K562 (cell line): ENCODE results near the gene ISYNA1. TPM values are rescaled to one million over a fixed set of nuclear protein-coding genes. Genes with fewer than 3 reads are reported as not detected.

ENCODE experiments used
- CHCHD3 ChIP-seq: fragments of 250-450 bp; sonication (Bioruptor Pico); IDR thresholded peaks from 2 replicates; pipeline ENCODE4 v2.1.2; 2022; ENCODE audit warnings: mild to moderate bottlenecking
- E2F4 ChIP-seq: sonication (generic); formaldehyde crosslinking; IDR thresholded peaks from 2 replicates; pipeline ENCODE4 v1.8.0; 2022; ENCODE audit warnings: mild to moderate bottlenecking, low read depth, missing genetic modification reagents
- EP400 ChIP-seq: fragments of 450-650 bp; IDR thresholded peaks from 2 replicates; pipeline ENCODE4 v1.6.1; 2017; ENCODE audit warnings: antibody characterized with exemption, mild to moderate bottlenecking, moderate library complexity
- ID3 ChIP-seq, 2 experiments: fragments of 250-450 bp in 1 of 2; fragments of 450-650 bp in 1 of 2; sonication (Bioruptor Pico) in 1 of 2; IDR thresholded peaks; 2 replicates each; pipeline versions ENCODE4 v1.6.1 to v1.8.0; 2016 to 2021; ENCODE audit warnings: mild to moderate bottlenecking in 2 of 2, moderate library complexity in 2 of 2, missing compliant biosample characterization in 1 of 2, missing genetic modification characterization in 1 of 2
- KAT8 ChIP-seq: fragments of 450-650 bp; IDR thresholded peaks from 2 replicates; pipeline ENCODE4 v1.6.1; 2016; ENCODE audit warnings: low read depth, mild to moderate bottlenecking
- MEF2D ChIP-seq: conservative IDR thresholded peaks from 2 replicates; pipeline ENCODE4 v1.6.1; 2016; ENCODE audit warnings: low read depth, missing genetic modification characterization, missing compliant biosample characterization
- MYBL2 ChIP-seq, 2 experiments: fragments of 450-650 bp in 1 of 2; sonication (generic) in 1 of 2; formaldehyde crosslinking in 1 of 2; IDR thresholded peaks; 2 replicates each; pipeline versions ENCODE4 v1.6.1 to v1.8.1; 2017 to 2022; ENCODE audit warnings: borderline replicate concordance in 1 of 2, inconsistent platforms in 1 of 2, low read depth in 1 of 2, mild to moderate bottlenecking in 1 of 2, missing genetic modification reagents in 1 of 2, moderate library complexity in 1 of 2
- PHB ChIP-seq: fragments of 250-450 bp; sonication (Bioruptor Pico); IDR thresholded peaks from 2 replicates; pipeline ENCODE4 v1.5.0; 2021
- REST ChIP-seq, 2 experiments: fragments of 450-650 bp; formaldehyde crosslinking in 1 of 2; IDR thresholded peaks; 2 replicates each; pipeline versions ENCODE4 v1.4.0 to v1.6.1; 2014 to 2020; ENCODE audit warnings: mild to moderate bottlenecking in 2 of 2, borderline replicate concordance in 1 of 2, low read depth in 1 of 2
- SFPQ ChIP-seq: fragments of 200-400 bp; formaldehyde crosslinking; IDR thresholded peaks from 2 replicates; pipeline ENCODE4 v1.6.1; 2017; ENCODE audit warnings: mild to moderate bottlenecking, low read depth, low read length, moderate library complexity
- STAG1 ChIP-seq: sonication (generic); formaldehyde crosslinking; IDR thresholded peaks from 2 replicates; pipeline ENCODE4 v1.5.0; 2020; ENCODE audit warnings: missing genetic modification reagents, borderline replicate concordance
- USF2 ChIP-seq: sonication (generic); formaldehyde crosslinking; IDR thresholded peaks from 2 replicates; pipeline ENCODE4 v1.5.0; 2020; ENCODE audit warnings: missing genetic modification reagents
- ZEB2 ChIP-seq: fragments of 450-650 bp; IDR thresholded peaks from 2 replicates; pipeline ENCODE4 v1.6.1; 2016
- ZFX ChIP-seq: sonication (generic); formaldehyde crosslinking; IDR thresholded peaks from 2 replicates; pipeline ENCODE4 v1.8.0; 2022; ENCODE audit warnings: mild to moderate bottlenecking, missing genetic modification reagents, moderate library complexity
- polyA plus RNA-seq, 8 experiments: library from polyadenylated mRNA; depleted of rRNA in 4 of 8; stranded (reverse) in 5 of 8; unstranded in 3 of 8; fragments of >200 nt; fragmentation: Nextera tagmentation in 2 of 8; fragmentation: Illumina TruSeq in 1 of 8; extraction: Ambion mirVana in 2 of 8; extraction: Trizol in 1 of 8; gene quantifications; 2 replicates each; pipeline versions ENCODE4 v1.2.1 to v1.2.3, GENCODE V29; 2011 to 2014; ENCODE audit warnings: inconsistent platforms in 1 of 8, missing spikeins in 1 of 8
- total RNA-seq, 7 experiments: library from RNA; depleted of rRNA in 6 of 7; stranded (reverse); fragments of >200 nt in 6 of 7; fragmentation: Illumina TruSeq in 2 of 7; extraction: Trizol in 2 of 7; gene quantifications; 2 replicates each; pipeline versions ENCODE4 v1.2.1 to v1.2.3, GENCODE V29; 2011 to 2021; ENCODE audit warnings: low replicate concordance in 1 of 7

Gene ISYNA1
- total and polyA plus RNA-seq, 9 of the 15 experiments (the other 6 are each of a cell fraction or from before 2014, with no cell fraction given) = 21.8 to 460 (median 93.2) TPM

GRCh38 chr19:18416778-18417249 lies 21.1 kb downstream of the ISYNA1 start (continued):
- TF ChIP-seq SFPQ (no peak), MYBL2 (IDR thresholded peaks at IDR 0.05; ENCODE audit: low read depth) (no peak), MYBL2 (CRISPR knock-in tag; IDR thresholded peaks at IDR 0.05; ENCODE audit: borderline replicate concordance) (no peak), ZFX (CRISPR knock-in tag) (peak; percentile 62; the same call in 1 of the 2 replicates), USF2 (CRISPR knock-in tag) (0 out of 2 replicates have a peak, but pooled peaks have one; percentile 24), CHCHD3 (CRISPR knock-in tag) (no peak), ID3 (CRISPR knock-in tag; IDR thresholded peaks at IDR 0.05) (no peak), ID3 (tag; IDR thresholded peaks at IDR 0.05) (no peak), KAT8 (no peak), REST (IDR thresholded peaks at IDR 0.05; ENCODE audit: borderline replicate concordance) (no peak), REST (CRISPR knock-in tag; IDR thresholded peaks at IDR 0.05; ENCODE audit: low read depth) (no peak), STAG1 (CRISPR knock-in tag) (no peak), E2F4 (CRISPR knock-in tag) (no peak), ZEB2 (no peak), MEF2D (tag) (no peak), EP400 (no peak; the same call in 1 of the 2 replicates), PHB (CRISPR knock-in tag) (no peak)
